Neural cell (in vitro differentiated cells): Measurements from ENCODE around the gene RBP5.

ENCODE experiments used
- CTCF ChIP-seq: fragments of 450-650 bp; IDR thresholded peaks from 2 replicates; pipeline ENCODE4 v1.5.1; 2014; ENCODE audit warnings: antibody characterized with exemption, mild to moderate bottlenecking, moderate library complexity; ENCODE audit not compliant: poor library complexity, severe bottlenecking
- EZH2 ChIP-seq: fragments of 200-600, 300-800 bp; shearing (Covaris generic), sonication (generic); IDR thresholded peaks from 2 replicates; pipeline ENCODE4 v1.6.1; 2014; ENCODE audit warnings: antibody characterized with exemption, low read length, borderline replicate concordance, mild to moderate bottlenecking; ENCODE audit not compliant: insufficient read depth, poor library complexity, severe bottlenecking
- POLR2AphosphoS5 ChIP-seq: IDR thresholded peaks from 2 replicates; pipeline ENCODE4 v1.6.1; 2012
- SMC3 ChIP-seq: fragments of 450-650 bp; conservative IDR thresholded peaks from 2 replicates; pipeline ENCODE4 v1.6.1; 2014; ENCODE audit warnings: antibody characterized with exemption, mild to moderate bottlenecking, moderate library complexity; ENCODE audit not compliant: poor library complexity
- TAF1 ChIP-seq: IDR thresholded peaks from 2 replicates; pipeline ENCODE4 v1.6.1; 2012; ENCODE audit warnings: low read depth

- TF ChIP-seq CTCF, result no peak
- no peak for TF ChIP-seq SMC3
- TF ChIP-seq POLR2AphosphoS5, result no peak
- TF ChIP-seq EZH2, result no peak
- no peak for TF ChIP-seq TAF1
Measured at GRCh38 chr12:7131502-7131866, 2.8 kb upstream of the RBP5 start.
